DND-41 (cell line): ENCODE measurements around the gene TRIOBP.

Source experiments
- ATAC-seq: fragments of 200-7000 bp; cut with Tn5 transposase; 3 replicates; pipeline ENCODE4 v1.9.1; 2021; ENCODE audit warnings: low read depth; ENCODE audit not compliant: insufficient read depth
- DNase-seq: peaks from one replicate; pipeline ENCODE4 v3.0.0-alpha.2; 2020
- H2AFZ ChIP-seq: 2 replicates; pipeline ENCODE4 v1.6.0; 2012; ENCODE audit warnings: low read depth, low read length
- H3K27ac ChIP-seq: 2 replicates; pipeline ENCODE4 v1.5.1; 2012; ENCODE audit warnings: low read length, inconsistent platforms
- H3K27me3 ChIP-seq: fragments of 200-600 bp; sonication (generic); 2 replicates; pipeline ENCODE4 v1.6.0; 2012; ENCODE audit warnings: low read length, mild to moderate bottlenecking, inconsistent platforms; ENCODE audit not compliant: insufficient read depth, poor library complexity
- H3K36me3 ChIP-seq: 2 replicates; pipeline ENCODE4 v1.5.1; 2012; ENCODE audit warnings: low read length, inconsistent platforms; ENCODE audit not compliant: insufficient read depth
- H3K4me1 ChIP-seq: 2 replicates; pipeline ENCODE4 v1.5.1; 2012; ENCODE audit warnings: mild to moderate bottlenecking, low read length; ENCODE audit not compliant: insufficient read depth
- H3K4me2 ChIP-seq: 2 replicates; pipeline ENCODE4 v1.6.0; 2012; ENCODE audit warnings: mild to moderate bottlenecking, moderate library complexity, low read length, inconsistent platforms; ENCODE audit not compliant: insufficient read depth
- H3K4me3 ChIP-seq, 2 experiments: fragments of 200-600 bp in 1 of 2; shearing (Covaris generic) in 1 of 2; 2 replicates each; pipeline ENCODE4 v1.5.1; 2012 to 2016; ENCODE audit warnings: inconsistent platforms in 2 of 2, low read length in 2 of 2, mild to moderate bottlenecking in 2 of 2, low read depth in 1 of 2, moderate library complexity in 1 of 2
- H3K79me2 ChIP-seq: 2 replicates; pipeline ENCODE4 v1.6.0; 2012; ENCODE audit warnings: low read length, inconsistent platforms; ENCODE audit not compliant: insufficient read depth
- H3K9ac ChIP-seq: 2 replicates; pipeline ENCODE4 v1.6.0; 2012; ENCODE audit warnings: low read depth, mild to moderate bottlenecking, inconsistent platforms, low read length, moderate library complexity
- H3K9me3 ChIP-seq: 2 replicates; pipeline ENCODE4 v1.5.1; 2012; ENCODE audit warnings: low read length, moderate library complexity, mild to moderate bottlenecking, inconsistent platforms; ENCODE audit not compliant: insufficient read depth, severe bottlenecking
- H4K20me1 ChIP-seq: 2 replicates; pipeline ENCODE4 v1.6.0; 2012; ENCODE audit warnings: low read length; ENCODE audit not compliant: insufficient read depth
- CTCF ChIP-seq: IDR thresholded peaks from 2 replicates; pipeline ENCODE4 v1.5.1; 2012; ENCODE audit warnings: borderline replicate concordance, low read length, moderate library complexity, mild to moderate bottlenecking; ENCODE audit not compliant: poor library complexity, severe bottlenecking; ENCODE audit errors: extremely low read depth
- EZH2 ChIP-seq: IDR thresholded peaks from 3 replicates; pipeline ENCODE4 v1.6.1; 2012; ENCODE audit warnings: borderline replicate concordance, low read depth, mild to moderate bottlenecking, moderate library complexity, low read length, inconsistent platforms; ENCODE audit not compliant: severe bottlenecking

Gene TRIOBP

GRCh38 chr22:37765498-37765897 lies 68.7 kb downstream of the TRIOBP start:
- Histone ChIP-seq H3K4me3 (no peak overlapping the region), H2AFZ (no peak overlapping the region), H3K9ac (no peak overlapping the region), H3K27ac (no peak overlapping the region), H3K36me3 (peaks cover 70% of the 10 kb centered on the region), H3K27me3 (no peaks in the 10 kb centered on the region), H3K4me2 (no peak overlapping the region), H3K4me1 (no peaks in the 10 kb centered on the region), H3K9me3 (no peaks in the 10 kb centered on the region), H3K79me2 (no peaks in the 10 kb centered on the region), H4K20me1 (0 out of 2 replicates have a peak, but pooled peaks cover 11% of the 10 kb centered on the region)
- DNase-seq (no peak), ATAC-seq (no peak)
- TF ChIP-seq EZH2 (no peak), CTCF (no peak)

GRCh38 chr22:37765953-37766576 lies 69.2 kb downstream of the TRIOBP start:
- no peak overlapping the region for H3K27ac ChIP-seq
- H3K4me3 ChIP-seq: no peak overlapping the region
- TF ChIP-seq EZH2 (no peak), CTCF (no peak)
- H3K27me3 ChIP-seq: no peaks in the 10 kb centered on the region
- H3K4me1 ChIP-seq: no peaks in the 10 kb centered on the region
- no peaks in the 10 kb centered on the region for H3K9me3 ChIP-seq
- H3K9ac ChIP-seq: no peak overlapping the region
- peaks cover 68% of the 10 kb centered on the region for H3K36me3 ChIP-seq
- H3K79me2 ChIP-seq: no peaks in the 10 kb centered on the region
- no peak overlapping the region for H3K4me2 ChIP-seq
- no peak overlapping the region for H2AFZ ChIP-seq
- H4K20me1 ChIP-seq: 0 out of 2 replicates have a peak, but pooled peaks cover 11% of the 10 kb centered on the region
- no peak for ATAC-seq
- no peak for DNase-seq

DNA sequence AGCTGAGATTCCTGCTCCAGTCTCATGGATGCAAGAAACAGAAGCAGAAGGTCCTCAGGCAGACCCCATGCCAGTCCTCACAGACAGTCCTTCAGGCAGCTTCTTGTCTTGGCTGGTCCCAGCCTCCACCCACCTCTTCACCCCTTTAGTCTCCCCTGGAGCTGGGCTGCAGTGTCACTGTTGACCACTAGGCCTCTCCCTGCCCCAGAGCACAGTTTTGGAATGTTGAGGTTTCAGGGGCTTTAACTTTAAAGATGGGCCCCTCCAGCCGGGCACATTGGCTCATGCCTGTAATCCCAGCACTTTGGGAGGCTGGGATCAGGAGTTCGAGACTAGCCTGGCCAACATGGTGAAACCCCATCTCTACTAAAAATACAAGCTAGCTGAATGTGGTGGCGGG lies 71.4 kb downstream of the TRIOBP start:
- Histone ChIP-seq H3K4me3 (no peak overlapping the region), H3K4me2 (no peak overlapping the region), H3K9me3 (no peaks in the 10 kb centered on the region), H2AFZ (no peak overlapping the region), H3K4me1 (no peaks in the 10 kb centered on the region), H3K36me3 (peaks cover 71% of the 10 kb centered on the region), H3K27ac (no peak overlapping the region), H3K27me3 (no peaks in the 10 kb centered on the region), H4K20me1 (0 out of 2 replicates have a peak, but pooled peaks cover 11% of the 10 kb centered on the region), H3K9ac (no peak overlapping the region), H3K79me2 (no peaks in the 10 kb centered on the region)
- DNase-seq: no peak
- TF ChIP-seq EZH2 (no peak), CTCF (peak; percentile 53)
- peak; percentile 47; the same call in 1 of the 3 replicates for ATAC-seq

DNA sequence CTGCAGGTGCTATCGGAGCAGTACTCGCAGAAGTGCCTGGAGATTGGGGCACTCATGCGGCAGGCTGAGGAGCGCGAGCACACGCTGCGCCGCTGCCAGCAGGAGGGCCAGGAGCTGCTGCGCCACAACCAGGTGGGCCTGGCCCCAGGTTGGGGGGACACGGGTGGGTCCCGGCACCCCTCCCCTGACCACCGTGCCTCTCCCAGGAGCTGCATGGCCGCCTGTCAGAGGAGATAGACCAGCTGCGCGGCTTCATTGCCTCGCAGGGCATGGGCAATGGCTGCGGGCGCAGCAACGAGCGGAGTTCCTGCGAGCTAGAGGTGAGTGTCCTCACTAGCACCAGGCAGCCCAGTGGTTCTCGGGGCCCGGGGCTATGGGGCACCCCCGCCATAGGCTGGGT lies 72.2 kb downstream of the TRIOBP start:
- no peak for DNase-seq
- TF ChIP-seq CTCF (no peak), EZH2 (no peak)
- ATAC-seq: no peak
- Histone ChIP-seq H2AFZ (no peak overlapping the region), H3K9me3 (no peaks in the 10 kb centered on the region), H3K4me1 (no peaks in the 10 kb centered on the region), H3K4me3 (no peak overlapping the region), H3K79me2 (no peaks in the 10 kb centered on the region), H3K27ac (no peak overlapping the region), H4K20me1 (0 out of 2 replicates have a peak, but pooled peaks cover 9% of the 10 kb centered on the region), H3K27me3 (no peaks in the 10 kb centered on the region), H3K9ac (no peak overlapping the region), H3K4me2 (no peak overlapping the region), H3K36me3 (peaks cover 72% of the 10 kb centered on the region)
